AG04449 (cell line): Measurements from ENCODE around the gene TMEM217.
"Not testable (repeated sequence)": the region's sequence is repeated elsewhere in the genome, so short reads cannot be mapped to it uniquely, and the experiment has no call there.

Experiments used
- CTCF ChIA-PET: fragments of 350-600 bp; formaldehyde crosslinking; extraction: SDS; loops from one replicate; lab custom pipeline; 2021; ENCODE audit warnings: antibody characterized with exemption; lab: Yijun Ruan, JAX
- POLR2A ChIA-PET: fragments of 400-600, 350-600 bp; formaldehyde crosslinking; extraction: SDS; loops from one replicate; lab custom pipeline; 2020; ENCODE audit warnings: antibody characterized with exemption, inconsistent platforms; lab: Yijun Ruan, JAX
- DNase-seq: peaks from one replicate; pipeline ENCODE4 v3.0.0-alpha.2; 2010; ENCODE audit warnings: low read depth, low spot score
- H3K4me3 ChIP-seq: 2 replicates; pipeline ENCODE4 v1.5.1; 2011; ENCODE audit warnings: low read depth, mild to moderate bottlenecking, control low read depth, low read length
- CTCF ChIP-seq: IDR thresholded peaks from one replicate; pipeline ENCODE4 v1.5.1; 2011; ENCODE audit warnings: mild to moderate bottlenecking, moderate library complexity, low read length, control low read depth, inconsistent platforms; ENCODE audit not compliant: insufficient read depth; ENCODE audit errors: missing control alignments

TMEM217 gene

GRCh38 chr6:37192666-37193065, 65.3 kb downstream of the TMEM217 start:
- TF ChIP-seq CTCF: no peak
- H3K4me3 ChIP-seq: no peak overlapping the region
- ChIA-PET POLR2A (no interaction called here), CTCF (interaction anchor here (1.2 to 32.2 kb wide), 3 partner anchors 9 to 170 kb away, joined by 3 to 1706 read pairs (median 3); no protein-coding TSS in a partner anchor)
- no peak for DNase-seq

GRCh38 chr6:37190159-37190535, 67.8 kb downstream of the TMEM217 start:
- no peak for DNase-seq
- TF ChIP-seq CTCF: no peak
- no peak overlapping the region for H3K4me3 ChIP-seq
- ChIA-PET POLR2A (no interaction called here), CTCF (interaction anchor here (1.0 to 5.7 kb wide), 11 partner anchors 10 to 172 kb away, joined by 3 to 85 read pairs (median 4); no protein-coding TSS in a partner anchor)

GRCh38 chr6:37188962-37189510, 68.9 kb downstream of the TMEM217 start:
- ChIA-PET CTCF (interaction anchor here (1.0 to 5.7 kb wide), 10 partner anchors 12 to 170 kb away, joined by 3 to 85 read pairs (median 10); no protein-coding TSS in a partner anchor), POLR2A (no interaction called here)
- no peak for DNase-seq
- TF ChIP-seq CTCF: no peak
- H3K4me3 ChIP-seq: no peak overlapping the region

GRCh38 chr6:37187321-37188022, 70.5 kb downstream of the TMEM217 start:
- CTCF ChIA-PET: interaction anchor here (1.0 to 5.7 kb wide), 9 partner anchors 9 to 169 kb away, joined by 3 to 85 read pairs (median 5); no protein-coding TSS in a partner anchor
- H3K4me3 ChIP-seq: no peak overlapping the region
- TF ChIP-seq CTCF: no peak
- DNase-seq: no peak
- POLR2A ChIA-PET: interaction anchor here (0.6 kb wide), 2 partner anchors 11 to 43 kb away, joined by 3 read pairs; no protein-coding TSS in a partner anchor

- DNase-seq, POLR2A ChIA-PET, H3K4me3 ChIP-seq: not testable (repeated sequence)
- CTCF ChIA-PET: interaction anchor here (1.0 to 5.7 kb wide), 8 partner anchors 9 to 168 kb away, joined by 3 to 85 read pairs (median 6); no protein-coding TSS in a partner anchor
Measured at GRCh38 chr6:37185949-37186720, 71.8 kb downstream of the TMEM217 start.

- ChIA-PET CTCF (interaction anchor here (1.0 to 16.6 kb wide), 7 partner anchors 11 to 424 kb away, joined by 3 to 522 read pairs (median 26); partner anchors contain the start of gene PIM1), POLR2A (no interaction called here)
- no peak for TF ChIP-seq CTCF
- DNase-seq: no peak
- H3K4me3 ChIP-seq: no peak overlapping the region
Measured at GRCh38 chr6:37182736-37183590, 75.0 kb downstream of the TMEM217 start.

GRCh38 chr6:37180610-37181009, 77.3 kb downstream of the TMEM217 start:
- CTCF ChIA-PET: interaction anchor here (3.7 to 16.6 kb wide), 4 partner anchors 9 to 156 kb away, joined by 26 to 522 read pairs (median 253); partner anchors contain the start of gene PIM1
- POLR2A ChIA-PET, H3K4me3 ChIP-seq, DNase-seq: not testable (repeated sequence)
